ENCODE measurements around the gene KNG1.

DNA sequence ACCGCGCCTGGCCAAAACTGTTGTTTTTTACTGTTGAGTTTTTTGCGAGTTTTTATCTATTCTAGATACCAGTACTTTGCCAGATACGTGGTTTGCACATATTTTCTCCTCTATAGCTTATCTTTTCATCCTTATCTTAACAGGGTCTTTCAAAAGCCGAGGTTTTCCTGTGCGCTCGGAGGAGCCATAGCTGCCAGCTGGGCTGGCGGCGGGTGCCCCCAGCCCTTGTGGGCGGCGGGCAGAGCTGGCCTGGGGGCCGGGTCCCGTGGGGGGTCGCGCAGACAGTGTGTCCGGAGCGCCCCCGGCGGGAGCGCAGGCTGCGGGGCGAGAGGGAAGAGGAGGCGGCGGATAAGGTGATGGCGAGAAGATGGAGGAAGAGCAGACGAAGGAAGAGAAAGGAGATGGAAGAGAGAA lies 55.1 kb downstream of the KNG1 start:
- TF ChIP-seq POLR2AphosphoS5 (IDR thresholded peaks at IDR 0.05; ENCODE audit: low read depth, low read length), result no peak
- TF ChIP-seq POLR2A (IDR thresholded peaks at IDR 0.05; ENCODE audit: low read depth, low read length), result no peak
- no peak for TF ChIP-seq TAF1 (IDR thresholded peaks at IDR 0.05; ENCODE audit: borderline replicate concordance, low read depth, low read length)
